Measurements from ENCODE around the gene SLC16A8. TPM values are rescaled to one million over a fixed set of nuclear protein-coding genes. Genes with fewer than 3 reads are reported as not detected.

The SLC16A8 gene
- total and polyA plus RNA-seq, 9 of the 15 experiments (the other 6 are each of a cell fraction or from before 2014, with no cell fraction given) = not detected

- CTCF ChIA-PET (ENCODE audit: low intra/inter-chr PET ratio) = no interaction called here
- FAIRE-seq = no peak
- in situ Hi-C loops (cut with MboI) = loop anchor here (10.0 to 25.0 kb wide), 3 partner anchors 287 to 944 kb away; partner anchors contain the start of genes APOBEC3C and APOBEC3D
- ATAC-seq = no peak
- Histone ChIP-seq H3K9me1 (ENCODE audit: control insufficient read depth, insufficient read depth, low read length) (no peaks in the 10 kb centered on the region), H3K4me1 (replicated peaks in 1 of 2; ENCODE audit: control insufficient read depth in 2 of 2, insufficient read depth in 2 of 2, low read length in 2 of 2) (peaks cover 0 to 10% of the 10 kb centered on the region in 2 experiments; a peak in 2 of 5 replicates), H3K4me2 (ENCODE audit: insufficient read depth, low read length) (no peak overlapping the region), H3K9ac (ENCODE audit: insufficient read depth in 1 of 2, low read depth in 2 of 2, low read length in 2 of 2) (no peak overlapping the region), H3K4me3 (no peak overlapping the region), H4K20me1 (replicated peaks; ENCODE audit: control insufficient read depth, insufficient read depth, low read length) (no peaks in the 10 kb centered on the region), H3K36me3 (ENCODE audit: control insufficient read depth, insufficient read depth, low read length) (no peaks in the 10 kb centered on the region), H3K9me3 (replicated peaks; ENCODE audit: control insufficient read depth, insufficient read depth, low read depth, low read length) (no peaks in the 10 kb centered on the region), H3K27me3 (ENCODE audit: control insufficient read depth in 2 of 2, insufficient read depth in 2 of 2, low read length in 2 of 2) (no peaks in the 10 kb centered on the region), H2AFZ (ENCODE audit: low read depth, low read length) (no peak overlapping the region), H3K79me2 (ENCODE audit: control insufficient read depth, insufficient read depth, low read length) (no peaks in the 10 kb centered on the region), H3K27ac (ENCODE audit: extremely low read depth, low read depth, low read length) (no peak overlapping the region)
- POLR2A ChIA-PET = interaction anchor here (0.9 to 1.2 kb wide), 3 partner anchors 8 to 51 kb away, joined by 3 to 5 read pairs (median 3); no protein-coding TSS in a partner anchor
- WGBS (ENCODE audit: insufficient coverage, low coverage, missing lambda C conversion rate) = 54% methylated on average over 5 of the region's 13 CpGs
- DNase-seq (ENCODE audit: extremely low read depth in 1 of 4, low spot score in 3 of 4) = no peak
- intact Hi-C loops (cut with micrococcal nuclease) = no loop called here
- BruUV-seq (replicated peaks) = no TSS peak
- TF ChIP-seq HBP1 (CRISPR knock-in tag; IDR thresholded peaks at IDR 0.05) (no peak), NCOA6 (IDR thresholded peaks at IDR 0.05) (no peak), ZBTB11 (CRISPR knock-in tag; IDR thresholded peaks at IDR 0.05) (no peak), NFRKB (IDR thresholded peaks at IDR 0.05; ENCODE audit: low read depth) (no peak), DEAF1 (CRISPR knock-in tag; IDR thresholded peaks at IDR 0.05) (no peak), KLF6 (CRISPR knock-in tag; IDR thresholded peaks at IDR 0.05; ENCODE audit: borderline replicate concordance) (no peak), ZBTB26 (CRISPR knock-in tag; IDR thresholded peaks at IDR 0.05) (no peak), ZSCAN32 (CRISPR knock-in tag; IDR thresholded peaks at IDR 0.05) (no peak), THRB (CRISPR knock-in tag; conservative IDR thresholded peaks at IDR 0.05) (no peak), GMEB1 (CRISPR knock-in tag; IDR thresholded peaks at IDR 0.05) (no peak)
Observed at GRCh38 chr22:38067761-38068360, 16.1 kb downstream of the SLC16A8 start.
